Measurements from ENCODE around the gene IL25.

IL25 gene

GRCh38 chr14:23360496-23360895 lies 12.1 kb upstream of the IL25 start:
- ATAC-seq: no peak
- TF ChIP-seq PATZ1 (CRISPR knock-in tag; IDR thresholded peaks at IDR 0.05; ENCODE audit: borderline replicate concordance): no peak
- TF ChIP-seq ARNTL (CRISPR knock-in tag; IDR thresholded peaks at IDR 0.05; ENCODE audit: borderline replicate concordance, low read depth): no peak
- TF ChIP-seq ZC3H10 (CRISPR knock-in tag; IDR thresholded peaks at IDR 0.05): no peak
- TF ChIP-seq ESRRG (CRISPR knock-in tag; IDR thresholded peaks at IDR 0.05): no peak
- no peak for TF ChIP-seq RARB (CRISPR knock-in tag; IDR thresholded peaks at IDR 0.05)
- no peak for TF ChIP-seq TSHZ2 (CRISPR knock-in tag; IDR thresholded peaks at IDR 0.05)
- no peak for TF ChIP-seq TOX (CRISPR knock-in tag; IDR thresholded peaks at IDR 0.05; ENCODE audit: borderline replicate concordance)
- TF ChIP-seq CSDC2 (CRISPR knock-in tag; IDR thresholded peaks at IDR 0.05): no peak
- no peak for TF ChIP-seq OSR1 (CRISPR knock-in tag; IDR thresholded peaks at IDR 0.05)

GRCh38 chr14:23361320-23361719 lies 11.3 kb upstream of the IL25 start:
- ATAC-seq: no peak
- TF ChIP-seq RARB (CRISPR knock-in tag; IDR thresholded peaks at IDR 0.05) (no peak), ARNTL (CRISPR knock-in tag; IDR thresholded peaks at IDR 0.05; ENCODE audit: borderline replicate concordance, low read depth) (no peak), ESRRG (CRISPR knock-in tag; IDR thresholded peaks at IDR 0.05) (no peak), PATZ1 (CRISPR knock-in tag; IDR thresholded peaks at IDR 0.05; ENCODE audit: borderline replicate concordance) (no peak), TSHZ2 (CRISPR knock-in tag; IDR thresholded peaks at IDR 0.05) (no peak), CSDC2 (CRISPR knock-in tag; IDR thresholded peaks at IDR 0.05) (no peak), GLIS3 (CRISPR knock-in tag; IDR thresholded peaks at IDR 0.05) (no peak), ZNF565 (CRISPR knock-in tag; conservative IDR thresholded peaks at IDR 0.05; ENCODE audit: low read depth) (no peak), TCF4 (CRISPR knock-in tag; IDR thresholded peaks at IDR 0.05; ENCODE audit: borderline replicate concordance) (no peak), SNAI2 (CRISPR knock-in tag; IDR thresholded peaks at IDR 0.05) (no peak), ZFP30 (CRISPR knock-in tag; IDR thresholded peaks at IDR 0.05) (no peak), PPARA (CRISPR knock-in tag; IDR thresholded peaks at IDR 0.05; ENCODE audit: borderline replicate concordance) (no peak), ZNF8 (CRISPR knock-in tag; IDR thresholded peaks at IDR 0.05) (no peak), ISL1 (CRISPR knock-in tag; IDR thresholded peaks at IDR 0.05) (no peak), ZC3H10 (CRISPR knock-in tag; IDR thresholded peaks at IDR 0.05) (no peak)

GRCh38 chr14:23361763-23362162 lies 10.8 kb upstream of the IL25 start:
- no peak for TF ChIP-seq TCF4 (CRISPR knock-in tag; IDR thresholded peaks at IDR 0.05; ENCODE audit: borderline replicate concordance)
- TF ChIP-seq RARB (CRISPR knock-in tag; IDR thresholded peaks at IDR 0.05): no peak
- TF ChIP-seq ZFP30 (CRISPR knock-in tag; IDR thresholded peaks at IDR 0.05): no peak
- no peak for TF ChIP-seq ARNTL (CRISPR knock-in tag; IDR thresholded peaks at IDR 0.05; ENCODE audit: borderline replicate concordance, low read depth)
- TF ChIP-seq TOX (CRISPR knock-in tag; IDR thresholded peaks at IDR 0.05; ENCODE audit: borderline replicate concordance): no peak
- no peak for TF ChIP-seq OSR1 (CRISPR knock-in tag; IDR thresholded peaks at IDR 0.05)
- TF ChIP-seq CREB5 (CRISPR knock-in tag; IDR thresholded peaks at IDR 0.05; ENCODE audit: low read depth): no peak
- TF ChIP-seq PPARA (CRISPR knock-in tag; IDR thresholded peaks at IDR 0.05; ENCODE audit: borderline replicate concordance): no peak
- TF ChIP-seq POU6F1 (CRISPR knock-in tag; IDR thresholded peaks at IDR 0.05; ENCODE audit: borderline replicate concordance, low read depth): no peak
- no peak for TF ChIP-seq ZNF8 (CRISPR knock-in tag; IDR thresholded peaks at IDR 0.05)
- TF ChIP-seq TSHZ2 (CRISPR knock-in tag; IDR thresholded peaks at IDR 0.05): no peak
- no peak for TF ChIP-seq CSDC2 (CRISPR knock-in tag; IDR thresholded peaks at IDR 0.05)
- TF ChIP-seq ZC3H10 (CRISPR knock-in tag; IDR thresholded peaks at IDR 0.05): no peak
- TF ChIP-seq ZNF70 (CRISPR knock-in tag; IDR thresholded peaks at IDR 0.05): no peak
- TF ChIP-seq ESRRG (CRISPR knock-in tag; IDR thresholded peaks at IDR 0.05): no peak
- no peak for ATAC-seq
